HUES64 (cell line): ENCODE data around the gene PIP5K1C.

Source experiments
- H3K27ac ChIP-seq: 2 replicates; pipeline ENCODE4 v1.7.0; 2013; ENCODE audit warnings: low read depth, low read length, inconsistent platforms
- H3K27me3 ChIP-seq: 2 replicates; pipeline ENCODE4 v1.6.1; 2013; ENCODE audit warnings: mild to moderate bottlenecking, low read length; ENCODE audit not compliant: insufficient read depth
- H3K36me3 ChIP-seq: 2 replicates; pipeline ENCODE4 v1.6.1; 2013; ENCODE audit warnings: mild to moderate bottlenecking, low read length; ENCODE audit not compliant: insufficient read depth
- H3K4me1 ChIP-seq: 2 replicates; pipeline ENCODE4 v1.6.1; 2013; ENCODE audit warnings: mild to moderate bottlenecking, low read length, moderate library complexity; ENCODE audit not compliant: insufficient read depth
- H3K4me3 ChIP-seq: 2 replicates; pipeline ENCODE4 v1.5.1; 2013; ENCODE audit warnings: mild to moderate bottlenecking, low read length, moderate library complexity
- H3K9ac ChIP-seq: 2 replicates; pipeline ENCODE4 v1.6.1; 2013; ENCODE audit warnings: mild to moderate bottlenecking, low read depth, low read length
- H3K9me3 ChIP-seq: 2 replicates; pipeline ENCODE4 v1.6.1; 2013; ENCODE audit warnings: low read depth, low read length; ENCODE audit not compliant: insufficient read depth
- WGBS: fragments of 150-250, 120-280 bp; methylation state at CpG from one replicate; pipeline ENCODE4 v1.1.7; 2013; ENCODE audit warnings: missing lambda C conversion rate; 5-methylcytosine and 5-hydroxymethylcytosine counted together

Gene PIP5K1C

DNA sequence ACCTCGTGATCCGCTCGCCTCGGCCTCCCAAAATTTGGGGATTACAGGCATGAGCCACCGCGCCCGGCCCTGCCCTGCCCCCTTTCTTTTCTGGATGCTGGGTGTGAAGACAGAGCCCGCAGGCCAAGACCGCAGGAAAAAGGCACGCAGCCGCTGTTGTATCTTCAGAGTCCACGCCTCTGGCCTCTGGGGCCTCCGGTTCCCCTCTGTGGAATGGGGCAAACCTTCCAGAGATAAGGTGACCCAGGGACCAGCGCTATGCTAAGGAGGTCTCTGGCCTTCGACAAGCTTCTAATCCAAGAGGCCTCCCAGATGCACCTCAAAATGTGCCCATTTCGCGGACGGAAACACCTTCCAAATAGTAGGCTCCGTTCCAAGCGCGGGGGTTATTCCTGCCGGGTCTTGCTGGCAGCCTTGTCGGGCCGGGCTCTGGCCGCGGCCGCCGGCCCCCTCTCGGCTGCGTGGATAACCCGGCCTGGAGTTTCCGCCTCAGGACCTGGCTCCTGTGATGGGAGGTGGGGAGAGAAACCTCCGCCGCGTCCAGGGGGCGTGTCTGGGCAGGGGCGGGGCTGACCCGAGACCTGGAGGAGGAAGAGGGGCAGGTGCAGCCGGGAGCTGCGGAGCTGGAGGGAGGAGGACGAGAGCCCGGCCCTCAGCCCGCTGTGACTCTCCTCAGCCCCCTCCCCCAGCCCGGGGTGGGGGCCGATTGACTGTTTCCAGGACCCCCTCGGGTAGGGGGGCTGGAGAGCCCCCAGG, 21.0 kb upstream of the PIP5K1C start:
- H3K9me3 ChIP-seq: no peaks in the 10 kb centered on the region
- H3K27me3 ChIP-seq: peaks cover 4% of the 10 kb centered on the region; the same call in 1 of the 2 replicates
- H3K36me3 ChIP-seq: no peaks in the 10 kb centered on the region
- no peak overlapping the region for H3K9ac ChIP-seq
- 26% methylated on average over 45 of the region's 46 CpGs for WGBS
- H3K4me3 ChIP-seq: peak overlapping the region; percentile 71
- no peaks in the 10 kb centered on the region for H3K4me1 ChIP-seq
- H3K27ac ChIP-seq: no peak overlapping the region

DNA sequence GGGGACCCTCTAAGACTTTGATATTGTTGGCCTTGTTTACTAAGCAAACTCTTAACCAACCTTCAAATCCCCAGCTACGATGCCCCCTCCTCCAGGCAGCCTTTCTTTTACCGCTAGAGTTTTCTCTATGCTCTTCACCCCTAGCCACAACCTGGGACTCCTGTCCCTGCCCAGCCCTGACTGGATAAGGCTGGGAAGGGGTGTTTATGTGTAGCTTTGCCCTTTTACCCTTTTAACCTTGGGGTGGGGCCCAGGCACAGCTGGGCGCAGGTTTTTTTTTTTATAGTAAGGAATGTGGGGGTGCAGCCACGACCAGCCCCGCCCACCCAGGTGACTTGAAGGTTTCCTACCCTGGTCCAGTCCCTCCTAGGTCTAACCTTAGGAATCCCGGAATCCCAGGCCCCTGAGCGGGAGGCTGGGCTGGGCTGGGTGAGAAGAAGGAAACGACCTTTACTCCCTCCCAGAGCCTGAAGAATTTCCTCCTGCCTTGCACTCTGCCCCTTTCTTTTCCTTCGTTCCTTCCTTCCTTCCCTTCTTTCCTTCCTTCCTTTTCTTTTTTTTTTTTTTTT, 20.2 kb upstream of the PIP5K1C start:
- no peaks in the 10 kb centered on the region for H3K4me1 ChIP-seq
- H3K4me3 ChIP-seq: no peak overlapping the region
- H3K36me3 ChIP-seq: no peaks in the 10 kb centered on the region
- 33% methylated on average over 8 of the region's 9 CpGs for WGBS
- no peak overlapping the region for H3K9ac ChIP-seq
- H3K27ac ChIP-seq: no peak overlapping the region
- peaks cover 4% of the 10 kb centered on the region; the same call in 1 of the 2 replicates for H3K27me3 ChIP-seq
- no peaks in the 10 kb centered on the region for H3K9me3 ChIP-seq

DNA sequence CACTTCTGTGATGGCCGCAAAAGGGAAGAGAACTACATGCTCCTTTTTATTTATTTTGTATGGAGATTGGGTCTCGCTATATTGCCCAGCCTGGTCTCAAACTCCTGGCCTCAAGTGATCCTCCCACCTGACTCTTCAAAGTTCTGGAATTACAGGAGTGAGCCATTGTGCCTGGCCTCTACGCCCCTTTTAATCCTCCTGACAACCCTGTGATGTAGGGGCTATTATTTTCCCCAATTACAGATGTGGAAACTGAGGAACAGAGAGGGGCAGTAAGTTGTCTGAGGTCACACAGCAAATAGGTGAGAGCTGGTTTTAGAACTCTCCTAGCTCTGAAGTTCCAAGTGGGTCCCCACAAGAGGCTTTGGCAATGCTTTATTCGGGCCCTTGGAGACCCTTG, 19.6 kb upstream of the PIP5K1C start:
- Histone ChIP-seq H3K4me3 (no peak overlapping the region), H3K4me1 (no peaks in the 10 kb centered on the region), H3K36me3 (no peaks in the 10 kb centered on the region), H3K27me3 (peaks cover 4% of the 10 kb centered on the region; the same call in 1 of the 2 replicates), H3K27ac (no peak overlapping the region), H3K9ac (no peak overlapping the region), H3K9me3 (no peaks in the 10 kb centered on the region)
- 95% methylated on average over 4 of the region's 4 CpGs for WGBS

DNA sequence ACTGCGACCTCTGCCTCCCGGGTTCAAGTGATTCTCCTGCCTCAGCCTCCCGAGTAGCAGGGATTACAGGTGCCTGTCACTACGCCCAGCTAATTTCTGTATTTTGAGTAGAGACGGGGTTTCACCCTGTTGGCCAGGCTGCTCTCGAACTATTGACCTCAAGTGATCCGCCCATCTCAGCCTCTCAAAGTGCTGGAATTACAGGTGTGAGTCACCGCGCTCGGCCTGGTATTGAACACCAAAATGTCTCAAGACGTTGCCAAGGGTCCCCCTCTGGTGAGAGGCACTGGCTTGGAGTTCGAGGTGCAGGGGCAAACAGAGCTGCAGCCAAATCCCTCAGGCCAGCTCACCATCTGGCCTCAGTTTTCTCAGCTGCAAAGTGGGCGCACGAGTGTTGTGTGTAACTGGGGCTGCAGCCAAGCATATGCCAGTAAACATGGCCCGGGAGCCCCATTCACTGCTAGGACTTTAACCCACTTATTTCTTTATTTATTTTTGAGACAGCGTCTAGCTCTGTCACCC, 15.9 kb upstream of the PIP5K1C start:
- H3K9me3 ChIP-seq: no peaks in the 10 kb centered on the region
- WGBS: 91% methylated on average over 16 of the region's 16 CpGs
- no peak overlapping the region for H3K27ac ChIP-seq
- H3K27me3 ChIP-seq: no peaks in the 10 kb centered on the region
- no peak overlapping the region for H3K9ac ChIP-seq
- no peaks in the 10 kb centered on the region for H3K36me3 ChIP-seq
- H3K4me1 ChIP-seq: no peaks in the 10 kb centered on the region
- H3K4me3 ChIP-seq: no peak overlapping the region

DNA sequence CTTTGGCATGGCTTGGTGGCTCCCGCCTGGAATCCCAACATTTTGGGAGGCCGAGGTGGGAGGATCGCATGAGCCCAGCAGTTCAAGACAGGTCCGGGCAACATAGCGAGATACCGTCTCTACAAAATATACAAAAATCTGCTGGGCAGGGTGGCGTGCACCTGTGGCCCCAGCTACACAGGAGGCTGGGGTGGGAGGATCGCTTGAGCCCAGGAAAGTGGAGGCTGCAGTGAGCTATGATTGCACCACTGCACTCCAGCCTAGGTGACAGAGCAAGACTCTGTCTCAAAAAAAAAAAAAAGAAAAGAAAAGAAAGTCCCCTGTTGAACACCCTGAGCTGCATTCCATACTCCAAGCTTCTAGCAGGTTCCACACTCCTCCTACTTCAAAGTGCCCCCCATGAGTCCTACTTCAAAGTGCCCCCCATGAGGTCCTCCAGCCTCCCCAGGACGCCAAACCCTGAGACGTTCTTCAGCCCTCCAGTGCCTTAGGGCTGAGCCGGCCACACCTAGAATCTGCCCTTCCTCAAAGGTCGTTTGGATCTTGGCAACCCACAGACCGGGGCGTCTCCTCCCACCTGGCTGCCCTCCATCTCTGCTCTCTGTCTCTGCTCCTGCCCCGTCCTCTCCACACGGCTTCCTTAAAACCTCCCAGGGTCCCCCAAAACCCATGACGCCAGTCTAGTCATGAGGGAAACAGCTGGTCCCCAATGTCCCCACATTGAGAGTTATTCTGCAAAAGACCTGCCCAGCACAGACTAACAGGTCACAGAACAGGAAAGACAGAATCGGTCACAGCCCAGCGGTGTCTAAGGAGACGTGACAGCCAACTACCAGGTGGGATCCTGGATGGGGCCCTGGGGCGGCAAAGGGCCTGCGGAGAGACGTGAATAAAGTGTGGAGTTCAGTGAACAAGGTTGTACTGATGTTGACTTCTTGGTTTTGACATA, 12.7 kb upstream of the PIP5K1C start:
- Histone ChIP-seq H3K36me3 (no peaks in the 10 kb centered on the region), H3K9ac (no peak overlapping the region), H3K27ac (no peak overlapping the region), H3K27me3 (no peaks in the 10 kb centered on the region), H3K9me3 (no peaks in the 10 kb centered on the region), H3K4me1 (peaks cover 8% of the 10 kb centered on the region; the same call in 1 of the 2 replicates), H3K4me3 (no peak overlapping the region)
- 76% methylated on average over 23 of the region's 23 CpGs for WGBS

DNA sequence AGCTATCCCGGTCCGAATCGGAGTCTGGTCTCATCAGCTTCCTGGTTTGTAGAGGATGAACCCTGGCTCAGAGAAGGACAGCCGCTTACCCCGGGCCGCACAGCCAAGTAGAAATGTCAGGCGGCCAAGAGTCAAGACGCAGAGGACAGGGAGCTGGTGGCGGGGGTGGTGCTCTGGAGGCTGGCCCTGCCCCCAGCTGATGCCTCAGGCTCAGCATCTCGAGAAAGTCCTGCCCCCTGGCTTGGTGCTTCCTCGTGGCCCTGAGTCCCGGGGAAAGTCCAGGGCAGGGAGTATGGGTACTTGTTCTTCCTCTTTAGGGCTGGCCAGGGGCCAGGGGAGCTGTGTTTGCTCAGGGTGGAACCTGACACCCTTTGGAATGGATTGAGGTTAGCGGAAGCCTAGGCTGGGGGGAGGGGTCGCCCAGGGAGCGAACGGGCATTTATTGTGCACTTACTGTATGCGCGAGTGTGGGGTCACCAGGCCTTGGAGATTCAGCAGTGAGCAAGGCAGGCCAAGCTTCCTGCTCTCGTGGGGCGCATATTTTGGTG, 10.1 kb upstream of the PIP5K1C start:
- no peak overlapping the region; the same call in 1 of the 2 replicates for H3K27ac ChIP-seq
- H3K4me1 ChIP-seq: peaks cover 8% of the 10 kb centered on the region; the same call in 1 of the 2 replicates
- H3K4me3 ChIP-seq: no peak overlapping the region
- H3K9me3 ChIP-seq: no peaks in the 10 kb centered on the region
- H3K27me3 ChIP-seq: no peaks in the 10 kb centered on the region
- no peaks in the 10 kb centered on the region for H3K36me3 ChIP-seq
- 65% methylated on average over 20 of the region's 20 CpGs for WGBS
- no peak overlapping the region for H3K9ac ChIP-seq

DNA sequence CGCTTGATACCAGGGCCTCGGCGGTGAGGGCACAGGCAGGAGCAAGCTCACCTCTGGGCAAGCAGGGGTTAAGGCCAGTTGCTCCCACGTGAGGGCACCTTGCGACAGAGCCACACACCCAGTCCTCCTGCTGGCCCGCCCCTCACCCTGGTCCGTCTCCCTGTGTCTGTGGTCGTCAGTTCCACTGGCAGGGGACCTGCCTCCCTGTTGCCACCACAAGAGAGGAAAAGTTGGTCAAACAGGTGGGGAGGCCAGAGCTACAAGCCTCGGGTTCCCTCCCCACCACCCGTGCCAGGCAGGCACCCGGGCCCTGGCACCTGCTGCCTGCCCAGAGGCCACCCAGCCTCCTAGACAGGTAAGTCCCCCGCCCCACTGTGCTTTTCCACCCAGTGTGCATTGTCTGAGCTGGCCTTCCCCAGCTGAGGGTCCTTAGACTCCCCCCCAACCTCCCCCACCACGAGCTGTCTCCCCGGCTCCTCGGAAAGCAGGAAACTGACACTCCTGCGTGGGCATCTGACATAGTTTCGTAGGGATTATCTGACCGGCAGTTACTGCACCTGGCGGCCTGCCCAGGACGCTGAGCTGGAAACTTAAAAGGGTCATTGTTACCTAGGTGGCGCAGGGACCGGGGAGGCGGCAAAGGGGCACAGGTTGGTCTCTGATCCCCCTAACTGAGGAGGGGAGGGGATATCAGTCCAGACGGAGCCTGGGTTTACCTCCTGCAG, 8.1 kb upstream of the PIP5K1C start, which contains the start of gene TJP3:
Gene TJP3 (plus strand): TSS at position 178 of the 725 bp plus-strand sequence. CDS start 20,049 bp downstream, outside the sequence.
- no peak within 1 kb of the TSS for H3K27ac ChIP-seq
- WGBS: 67% methylated on average over 24 of the region's 24 CpGs
- peaks cover 8% of the 10 kb centered on the region; the same call in 1 of the 2 replicates for H3K4me1 ChIP-seq
- H3K9me3 ChIP-seq: no peaks in the 10 kb centered on the region
- 0 out of 2 replicates have a peak within 1 kb of the TSS, but pooled peaks have one; percentile 11 for H3K4me3 ChIP-seq
- H3K9ac ChIP-seq: no peak within 1 kb of the TSS
- no peaks in the 10 kb centered on the region for H3K27me3 ChIP-seq
- H3K36me3 ChIP-seq: no peaks in the 10 kb centered on the region

DNA sequence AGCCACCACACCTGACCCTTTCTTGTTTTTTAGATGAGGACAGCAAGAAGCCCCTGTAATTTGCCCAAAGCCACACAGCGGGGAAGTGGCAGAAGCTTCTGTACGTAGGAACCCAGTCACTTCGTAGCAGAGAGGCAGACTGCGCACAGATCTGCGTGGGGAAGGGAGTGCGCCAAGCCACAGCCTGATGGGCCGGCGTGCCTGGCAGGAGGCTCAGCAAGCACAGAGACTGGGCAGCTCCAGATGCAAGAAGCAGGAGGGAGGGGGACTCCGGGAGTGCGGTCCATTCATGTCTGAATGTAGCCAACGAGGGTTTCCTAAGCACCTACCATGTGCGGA, 7.6 kb upstream of the PIP5K1C start:
- H3K36me3 ChIP-seq: no peaks in the 10 kb centered on the region
- no peak overlapping the region for H3K4me3 ChIP-seq
- H3K9me3 ChIP-seq: no peaks in the 10 kb centered on the region
- H3K4me1 ChIP-seq: peaks cover 8% of the 10 kb centered on the region; the same call in 1 of the 2 replicates
- H3K27me3 ChIP-seq: no peaks in the 10 kb centered on the region
- H3K9ac ChIP-seq: no peak overlapping the region
- no peak overlapping the region for H3K27ac ChIP-seq
- WGBS: 88% methylated on average over 12 of the region's 12 CpGs

DNA sequence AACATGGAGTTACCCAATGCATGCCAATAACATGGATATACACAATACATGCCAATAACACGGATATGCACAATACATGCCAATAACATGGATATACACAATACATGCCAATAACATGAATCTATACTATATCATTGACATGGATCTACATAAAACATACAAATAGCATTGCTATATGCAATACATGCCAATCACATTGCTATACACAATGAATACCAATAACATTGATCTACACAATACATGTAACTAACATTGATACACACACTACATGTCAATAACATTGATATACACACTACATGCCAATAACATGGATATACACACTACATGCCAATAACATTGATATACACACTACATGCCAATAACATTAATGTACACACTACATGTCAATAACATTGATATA, 932 bp upstream of the PIP5K1C start:
- WGBS: 51% methylated on average over 1 of the region's 1 CpG
- Histone ChIP-seq H3K36me3 (no peaks in the 10 kb centered on the region), H3K4me3 (no peak overlapping the region), H3K9me3 (no peaks in the 10 kb centered on the region), H3K9ac (no peak overlapping the region), H3K4me1 (peaks cover 5% of the 10 kb centered on the region; the same call in 1 of the 2 replicates), H3K27ac (no peak overlapping the region), H3K27me3 (no peaks in the 10 kb centered on the region)

DNA sequence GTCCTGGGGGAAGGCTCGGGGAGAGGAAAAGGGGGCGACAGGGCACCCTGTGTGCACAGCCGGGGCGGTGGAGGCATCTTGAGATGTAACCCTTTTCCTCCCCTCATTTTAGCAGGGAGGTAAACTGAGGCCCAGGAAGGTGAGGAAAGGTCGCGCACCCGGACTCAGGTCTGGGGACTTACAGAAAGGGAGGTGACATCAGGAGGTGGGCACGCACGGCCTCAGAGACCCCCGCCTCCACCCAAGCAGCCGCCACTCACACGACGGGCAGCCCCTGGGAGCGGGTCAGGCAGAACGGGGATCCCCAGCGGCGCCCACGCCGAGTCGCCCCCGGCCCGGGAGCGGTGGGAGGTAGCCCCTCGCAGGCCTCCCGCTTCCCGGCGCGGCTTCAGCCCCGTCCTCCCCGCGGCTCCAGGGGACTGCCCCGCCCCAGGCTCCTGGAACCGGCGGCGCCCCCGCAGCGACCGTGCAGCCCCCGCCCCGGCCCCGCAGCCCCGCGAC, 477 bp downstream of the PIP5K1C start:
- Histone ChIP-seq H3K9me3 (no peaks in the 10 kb centered on the region), H3K9ac (peak overlapping the region; percentile 65), H3K4me1 (peaks cover 5% of the 10 kb centered on the region; the same call in 1 of the 2 replicates), H3K27me3 (no peaks in the 10 kb centered on the region), H3K36me3 (no peaks in the 10 kb centered on the region), H3K27ac (no peak overlapping the region), H3K4me3 (peak overlapping the region; percentile 83)
- WGBS: under 1% methylated on average over 42 of the region's 43 CpGs
